Activated T-cell treated with anti-CD3 and anti-CD28 coated beads, Interleukin-2, amount 50 U/mL, for 24 hours (primary cell): ENCODE data around the gene C3orf18.
A peak's percentile ranks its signal among the peaks of the same experiment; 100 is the strongest.

Experiments
- DNase-seq: peaks from one replicate; pipeline ENCODE4 v3.0.0-alpha.2; 2020
- H3K27ac Mint-ChIP-seq: 2 replicates; pipeline ENCODE4 v1.8.0; 2020; ENCODE audit warnings: mild to moderate bottlenecking, mixed read lengths
- H3K27me3 Mint-ChIP-seq: 2 replicates; pipeline ENCODE4 v1.8.0; 2020; ENCODE audit warnings: mixed read lengths
- H3K36me3 Mint-ChIP-seq: 2 replicates; pipeline ENCODE4 v1.8.0; 2020; ENCODE audit warnings: low read depth, mixed read lengths
- H3K4me1 Mint-ChIP-seq: 2 replicates; pipeline ENCODE4 v1.8.0; 2020; ENCODE audit warnings: low read depth, mixed read lengths
- H3K4me3 Mint-ChIP-seq: 2 replicates; pipeline ENCODE4 v1.8.0; 2020; ENCODE audit warnings: mild to moderate bottlenecking, moderate library complexity, mixed read lengths
- H3K9me3 Mint-ChIP-seq: 2 replicates; pipeline ENCODE4 v1.8.0; 2020; ENCODE audit warnings: mixed read lengths

The C3orf18 gene

GRCh38 chr3:50567386-50568167 is at the start of gene C3orf18:
Gene C3orf18 (minus strand): TSS chr3:50567747. CDS start chr3:50565699, 2,048 bp downstream.
- H3K27me3 Mint-ChIP-seq = no peaks in the 10 kb centered on the region
- H3K4me1 Mint-ChIP-seq = peaks cover 58% of the 10 kb centered on the region
- DNase-seq = peak; percentile 96
- peaks cover 36% of the 10 kb centered on the region for H3K36me3 Mint-ChIP-seq
- no peaks in the 10 kb centered on the region for H3K9me3 Mint-ChIP-seq
- peak within 1 kb of the TSS; percentile 99 for H3K4me3 Mint-ChIP-seq
- peak within 1 kb of the TSS; percentile 97 for H3K27ac Mint-ChIP-seq

DNA sequence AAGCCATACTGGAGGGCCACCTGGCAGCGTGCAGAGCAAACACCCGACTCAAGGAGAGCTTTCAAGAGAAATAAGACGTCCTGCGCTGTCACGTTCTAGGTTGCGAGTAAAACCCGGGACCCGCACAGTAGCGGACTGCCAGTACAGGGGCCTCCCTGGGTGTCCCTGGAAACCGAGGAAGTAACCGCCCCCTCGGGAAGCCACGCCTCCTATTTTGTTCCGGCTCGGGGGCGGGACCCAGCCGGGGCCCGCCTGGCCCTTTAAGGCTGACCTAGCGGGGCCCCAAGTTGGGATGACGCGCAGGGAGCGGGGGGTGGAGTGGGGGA is 49.2 kb upstream of the C3orf18 start:
- peak; percentile 98 for DNase-seq
- H3K4me3 Mint-ChIP-seq = peak overlapping the region; percentile 92
- no peaks in the 10 kb centered on the region for H3K9me3 Mint-ChIP-seq
- peaks cover 64% of the 10 kb centered on the region for H3K4me1 Mint-ChIP-seq
- H3K36me3 Mint-ChIP-seq = peaks cover 79% of the 10 kb centered on the region
- H3K27ac Mint-ChIP-seq = peak overlapping the region; percentile 93
- H3K27me3 Mint-ChIP-seq = no peaks in the 10 kb centered on the region

- peaks cover 80% of the 10 kb centered on the region for H3K36me3 Mint-ChIP-seq
- H3K27ac Mint-ChIP-seq = peak overlapping the region; percentile 93
- H3K9me3 Mint-ChIP-seq = no peaks in the 10 kb centered on the region
- peak; percentile 88 for DNase-seq
- peaks cover 63% of the 10 kb centered on the region for H3K4me1 Mint-ChIP-seq
- no peaks in the 10 kb centered on the region for H3K27me3 Mint-ChIP-seq
- peak overlapping the region; percentile 92 for H3K4me3 Mint-ChIP-seq
These were observed 48.6 kb upstream of the C3orf18 start for GRCh38 chr3:50616003-50616769.

DNA sequence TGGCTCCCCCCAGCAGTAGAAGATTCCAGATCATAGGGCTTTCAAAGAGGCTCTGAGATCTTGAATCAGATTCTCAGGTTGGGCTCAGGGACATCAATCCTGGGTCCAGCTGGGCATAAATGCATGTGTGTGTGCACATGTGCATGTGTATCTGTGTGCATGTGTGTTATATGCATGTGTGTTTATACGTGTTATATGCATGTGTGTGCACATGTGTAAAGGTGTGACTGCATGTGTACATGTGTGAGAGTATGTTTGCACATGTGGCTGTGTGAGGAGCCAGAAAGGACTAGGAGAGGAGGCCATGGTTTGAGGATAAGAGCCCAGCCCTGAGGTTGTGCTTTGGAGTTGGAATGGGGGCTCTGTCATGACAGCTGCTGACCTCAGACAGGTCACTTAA is 47.6 kb upstream of the C3orf18 start:
- Mint-ChIP-seq H3K4me3 (peak overlapping the region; percentile 92), H3K27me3 (no peaks in the 10 kb centered on the region), H3K36me3 (peaks cover 80% of the 10 kb centered on the region), H3K9me3 (no peaks in the 10 kb centered on the region), H3K4me1 (peaks cover 53% of the 10 kb centered on the region), H3K27ac (peak overlapping the region; percentile 93)
- no peak for DNase-seq

DNA sequence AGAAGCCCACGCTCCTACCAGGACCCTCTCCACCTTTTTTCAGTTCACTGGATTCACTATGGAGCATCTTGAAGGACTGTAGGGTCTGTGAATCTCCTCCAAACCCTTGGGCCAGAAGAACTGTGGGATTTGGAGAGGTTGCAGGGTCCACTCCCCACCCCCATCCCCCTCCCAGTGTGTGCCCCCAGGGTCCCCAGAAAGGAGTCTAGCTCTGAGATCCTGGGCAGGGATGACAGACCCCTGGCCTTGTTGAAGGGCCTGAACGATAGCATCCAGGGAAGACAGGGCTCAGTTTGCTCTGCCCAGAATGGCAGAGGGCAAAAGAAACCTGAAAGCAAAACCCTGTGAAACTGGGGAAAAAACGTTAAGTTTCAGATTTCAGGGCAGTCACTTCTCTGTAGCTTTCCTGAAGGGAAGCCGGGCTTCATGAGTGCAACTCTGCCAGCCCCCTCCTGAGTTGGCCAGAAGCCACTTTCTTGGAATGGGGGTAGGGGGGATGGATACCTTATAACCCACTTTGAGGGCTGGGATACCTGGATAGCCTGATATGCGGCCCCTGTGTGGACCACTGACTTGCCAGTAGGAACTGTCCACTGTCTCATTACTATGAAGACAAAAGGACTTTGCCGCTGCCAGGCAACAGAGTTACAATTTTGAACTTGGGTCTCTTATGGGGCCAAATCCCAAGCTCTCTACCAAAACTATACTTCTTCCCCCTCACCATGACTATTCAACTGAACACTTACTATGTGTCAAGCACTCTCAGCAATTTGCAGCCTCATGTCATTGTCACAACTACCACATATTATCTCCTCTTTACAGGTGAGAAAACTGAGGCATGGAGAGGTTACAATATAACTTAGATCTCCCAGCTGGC is 45.7 kb upstream of the C3orf18 start:
- no peaks in the 10 kb centered on the region for H3K9me3 Mint-ChIP-seq
- peak overlapping the region; percentile 100 for H3K27ac Mint-ChIP-seq
- DNase-seq = peak; percentile 59
- peak overlapping the region; percentile 99 for H3K4me3 Mint-ChIP-seq
- peaks cover 35% of the 10 kb centered on the region for H3K4me1 Mint-ChIP-seq
- no peaks in the 10 kb centered on the region for H3K27me3 Mint-ChIP-seq
- peaks cover 80% of the 10 kb centered on the region for H3K36me3 Mint-ChIP-seq

GRCh38 chr3:50612234-50612882 is 44.8 kb upstream of the C3orf18 start:
- H3K27me3 Mint-ChIP-seq = no peaks in the 10 kb centered on the region
- peaks cover 38% of the 10 kb centered on the region for H3K4me1 Mint-ChIP-seq
- DNase-seq = no peak
- H3K27ac Mint-ChIP-seq = peak overlapping the region; percentile 100
- peak overlapping the region; percentile 99 for H3K4me3 Mint-ChIP-seq
- H3K36me3 Mint-ChIP-seq = peaks cover 81% of the 10 kb centered on the region
- no peaks in the 10 kb centered on the region for H3K9me3 Mint-ChIP-seq

- Mint-ChIP-seq H3K27ac (peak within 1 kb of the TSS; percentile 100), H3K4me3 (peak within 1 kb of the TSS; percentile 99), H3K27me3 (no peaks in the 10 kb centered on the region), H3K9me3 (no peaks in the 10 kb centered on the region), H3K4me1 (peaks cover 40% of the 10 kb centered on the region), H3K36me3 (peaks cover 85% of the 10 kb centered on the region)
- DNase-seq = peak; percentile 99
These were observed 44.1 kb upstream of the C3orf18 start, which contains the start of gene CISH for GRCh38 chr3:50611464-50612233. Gene CISH (minus strand): TSS chr3:50611774. CDS start chr3:50611650, 124 bp downstream.

DNA sequence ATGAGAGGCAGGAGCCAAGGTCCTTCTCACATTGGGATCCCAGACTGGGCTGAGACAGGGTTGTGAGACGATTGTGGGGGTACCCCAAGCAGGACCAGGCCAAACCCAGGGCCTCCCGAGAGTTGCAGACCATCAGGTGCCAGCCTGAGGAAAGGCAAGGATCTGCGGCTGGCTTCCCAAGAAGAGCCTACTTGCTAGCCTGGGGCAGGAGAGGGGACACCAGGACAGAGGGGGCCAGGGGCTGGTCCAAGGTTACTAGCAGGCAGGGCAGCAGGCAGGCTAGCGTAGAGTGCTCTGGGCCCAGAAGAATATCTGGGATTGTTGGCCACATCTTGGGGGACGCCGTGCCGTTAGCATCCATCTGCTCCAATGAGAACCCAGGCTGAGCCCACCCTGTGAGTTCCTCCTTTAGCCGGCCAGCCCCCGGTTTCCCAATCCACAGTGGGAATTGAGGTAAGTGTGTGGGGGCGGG is 43.5 kb upstream of the C3orf18 start:
- Mint-ChIP-seq H3K36me3 (peaks cover 91% of the 10 kb centered on the region), H3K4me1 (peaks cover 37% of the 10 kb centered on the region), H3K27ac (peak overlapping the region; percentile 100), H3K4me3 (peak overlapping the region; percentile 99), H3K9me3 (no peaks in the 10 kb centered on the region), H3K27me3 (no peaks in the 10 kb centered on the region)
- DNase-seq = no peak

DNA sequence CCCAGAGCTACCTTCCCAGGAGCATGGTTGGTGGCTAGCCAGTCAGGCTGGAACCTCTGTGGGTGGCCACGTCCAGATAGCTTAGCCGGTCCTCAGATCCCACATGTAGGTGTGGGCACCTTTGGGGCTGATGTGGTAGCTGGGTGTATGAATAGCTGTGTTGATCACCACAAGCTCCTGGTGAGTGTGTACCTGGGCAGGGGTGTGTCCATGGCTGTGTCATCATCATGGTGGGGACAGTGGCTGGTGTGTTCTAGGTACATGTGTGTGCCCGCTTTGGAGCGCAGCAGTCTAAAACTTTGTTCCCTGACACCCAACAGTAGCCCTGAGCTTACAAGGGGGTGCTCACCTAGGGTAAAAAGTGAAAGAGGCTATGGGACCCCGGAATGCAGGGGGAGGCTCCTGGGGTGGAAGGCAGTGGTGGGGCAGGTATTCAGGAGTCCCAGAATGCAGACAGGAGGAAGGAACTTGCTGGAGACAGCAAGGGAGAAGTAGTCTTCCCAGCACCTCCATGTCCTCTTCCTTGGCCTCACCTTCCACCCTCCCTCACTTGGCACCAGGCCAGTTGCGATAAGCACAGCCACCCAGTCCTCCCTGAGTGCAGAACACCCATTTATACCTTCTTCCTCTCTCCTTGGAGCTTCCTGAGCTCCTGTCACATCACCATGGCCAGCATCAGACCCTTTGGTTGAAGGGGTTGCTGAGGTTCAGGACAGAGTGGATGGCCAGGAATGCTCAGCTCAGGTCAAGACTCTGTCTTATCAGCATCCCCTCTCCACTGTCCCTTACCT is 42.8 kb upstream of the C3orf18 start:
- Mint-ChIP-seq H3K27ac (peak overlapping the region; percentile 100), H3K4me1 (peaks cover 37% of the 10 kb centered on the region), H3K27me3 (no peaks in the 10 kb centered on the region), H3K4me3 (peak overlapping the region; percentile 99), H3K36me3 (peaks cover 93% of the 10 kb centered on the region), H3K9me3 (no peaks in the 10 kb centered on the region)
- DNase-seq = peak; percentile 77

- Mint-ChIP-seq H3K4me3 (peak overlapping the region; percentile 99), H3K36me3 (peaks cover 95% of the 10 kb centered on the region), H3K27ac (peak overlapping the region; percentile 100), H3K4me1 (peaks cover 39% of the 10 kb centered on the region), H3K9me3 (no peaks in the 10 kb centered on the region), H3K27me3 (no peaks in the 10 kb centered on the region)
- peak; percentile 63 for DNase-seq
These were observed 42.2 kb upstream of the C3orf18 start for GRCh38 chr3:50609763-50610085.

DNA sequence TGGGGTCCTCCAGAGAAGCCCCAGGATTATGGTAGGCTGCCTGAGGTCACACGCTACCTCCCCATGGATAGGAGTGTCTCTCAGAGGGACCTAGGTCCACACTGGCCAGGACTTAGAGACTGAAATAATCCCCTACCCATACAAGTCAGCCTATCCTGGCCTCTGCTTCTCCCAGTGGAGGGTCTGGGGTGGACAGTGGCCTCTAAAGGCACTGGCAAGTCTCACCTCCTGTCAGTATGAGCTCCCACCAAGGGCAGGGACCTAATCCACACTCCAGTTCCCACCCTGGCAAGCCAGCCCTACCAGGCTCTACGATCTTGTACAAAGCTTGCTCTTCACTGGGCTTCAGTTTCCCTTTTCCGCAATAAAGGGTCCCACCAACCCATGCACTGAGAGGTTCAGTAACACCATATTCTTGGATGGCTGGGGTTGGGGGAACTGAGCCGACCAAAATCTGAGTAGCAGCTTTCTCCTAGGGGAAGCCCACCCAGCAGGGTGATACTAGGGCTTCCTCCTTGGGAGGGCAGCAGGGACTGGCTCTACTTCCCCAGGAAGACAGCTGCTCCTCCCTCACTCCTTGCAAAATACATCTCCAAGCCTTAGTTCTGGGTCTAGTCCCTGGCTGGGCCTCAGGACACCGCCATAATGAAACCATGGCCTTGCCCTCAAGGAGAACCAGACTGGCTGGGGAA is 41.7 kb upstream of the C3orf18 start:
- peak overlapping the region; percentile 99 for H3K4me3 Mint-ChIP-seq
- peaks cover 40% of the 10 kb centered on the region for H3K4me1 Mint-ChIP-seq
- H3K9me3 Mint-ChIP-seq = no peaks in the 10 kb centered on the region
- no peaks in the 10 kb centered on the region for H3K27me3 Mint-ChIP-seq
- peak overlapping the region; percentile 100 for H3K27ac Mint-ChIP-seq
- H3K36me3 Mint-ChIP-seq = peaks cover 97% of the 10 kb centered on the region
- peak; percentile 65 for DNase-seq

- Mint-ChIP-seq H3K4me3 (peak overlapping the region; percentile 99), H3K27ac (peak overlapping the region; percentile 100), H3K27me3 (no peaks in the 10 kb centered on the region), H3K9me3 (no peaks in the 10 kb centered on the region), H3K36me3 (peaks cover 98% of the 10 kb centered on the region), H3K4me1 (peaks cover 41% of the 10 kb centered on the region)
- peak; percentile 69 for DNase-seq
These were observed 40.7 kb upstream of the C3orf18 start for GRCh38 chr3:50608278-50608677.
